Upper lobe of right lung (tissue), 1 donor: ENCODE data around the gene BAZ2A. TPM values are rescaled to one million over a fixed set of nuclear protein-coding genes. Genes with fewer than 3 reads are reported as not detected.

Source experiments
- ATAC-seq: fragments of 200-7000 bp; cut with Tn5 transposase; one replicate; pipeline ENCODE4 v1.9.1; 2020; ENCODE audit warnings: mild to moderate bottlenecking, moderate library complexity
- DNase-seq: peaks from one replicate; pipeline ENCODE4 v3.0.0-alpha.2; 2020
- H3K27ac ChIP-seq: fragments of 200-600 bp; one replicate; pipeline ENCODE4 v1.8.0; 2022
- H3K27me3 ChIP-seq: fragments of 200-600 bp; one replicate; pipeline ENCODE4 v1.8.0; 2022; ENCODE audit warnings: mild to moderate bottlenecking
- H3K36me3 ChIP-seq: fragments of 200-600 bp; one replicate; pipeline ENCODE4 v1.8.0; 2022
- H3K4me1 ChIP-seq: fragments of 200-600 bp; one replicate; pipeline ENCODE4 v1.8.0; 2022
- H3K4me3 ChIP-seq: fragments of 200-600 bp; one replicate; pipeline ENCODE4 v1.8.0; 2022; ENCODE audit warnings: mild to moderate bottlenecking
- H3K9me3 ChIP-seq: fragments of 200-600 bp; one replicate; pipeline ENCODE4 v1.8.0; 2022
- CTCF ChIP-seq: fragments of 200-600 bp; IDR thresholded peaks from one replicate; pipeline ENCODE4 v1.8.0; 2022; ENCODE audit warnings: antibody characterized with exemption
- intact Hi-C: fragments of 100-400 bp; cut with DNase I; formaldehyde crosslinking; loops from one replicate; pipeline ENCODE4 v1.11.0; 2022
- total RNA-seq: library from RNA; stranded (reverse); fragmentation: NEBNext Ultra II Directional; extraction: Animal tissue kit (Norgen Biotek cat#: 25700); gene quantifications from one replicate; pipeline ENCODE4 v1.2.1, GENCODE V29; 2021
- donor health status: DM: no; HTN: yes; CAD: no; lungs with severe emphysema.

The BAZ2A gene
- total RNA-seq, 1 donor from 2014 or later = 98.5 TPM

- Histone ChIP-seq H3K4me1 (no peaks in the 10 kb centered on the region), H3K4me3 (no peak overlapping the region), H3K36me3 (peaks cover 11% of the 10 kb centered on the region), H3K9me3 (no peaks in the 10 kb centered on the region), H3K27ac (no peak overlapping the region), H3K27me3 (no peaks in the 10 kb centered on the region)
- no peak for TF ChIP-seq CTCF
- ATAC-seq (no peak), DNase-seq (no peak)
- intact Hi-C loops = no loop called here
Measured at GRCh38 chr12:56551070-56551469, 79.1 kb downstream of the BAZ2A start.

- H3K4me1 ChIP-seq = peaks cover 8% of the 10 kb centered on the region
- H3K4me3 ChIP-seq = no peak overlapping the region
- H3K9me3 ChIP-seq = no peaks in the 10 kb centered on the region
- intact Hi-C loops = no loop called here
- TF ChIP-seq CTCF = no peak
- H3K27me3 ChIP-seq = no peaks in the 10 kb centered on the region
- ATAC-seq (no peak), DNase-seq (no peak)
- H3K27ac ChIP-seq = no peak overlapping the region
- H3K36me3 ChIP-seq = peaks cover 6% of the 10 kb centered on the region
Measured at GRCh38 chr12:56546680-56547079, 83.4 kb downstream of the BAZ2A start.

Other genes starting within 250 kb of the BAZ2A start
- 9.8 TPM for gene TIMELESS, start 180.9 kb downstream of the BAZ2A start, total RNA-seq
- gene MIP, start 175.7 kb downstream of the BAZ2A start, total RNA-seq = not detected
- gene SPRYD4, start 161.7 kb downstream of the BAZ2A start, total RNA-seq = 3.2 TPM
- gene GLS2, start 142.2 kb downstream of the BAZ2A start, total RNA-seq = 5.5 TPM
- gene RBMS2, start 108.5 kb downstream of the BAZ2A start, total RNA-seq = 142 TPM
- gene ATP5F1B, start 15.7 kb upstream of the BAZ2A start, total RNA-seq = 338 TPM
- 168 TPM for gene PTGES3, start 58.0 kb upstream of the BAZ2A start, total RNA-seq
- 665 TPM for gene NACA, start 95.0 kb upstream of the BAZ2A start, total RNA-seq
- gene PRIM1, start 122.0 kb upstream of the BAZ2A start, total RNA-seq = 9.3 TPM
- 67.4 TPM for gene HSD17B6, start 133.0 kb upstream of the BAZ2A start, total RNA-seq